ENCODE data around the gene CAMP. TPM values are rescaled to one million over a fixed set of nuclear protein-coding genes. Genes with fewer than 3 reads are reported as not detected.

CAMP gene
- total and polyA plus RNA-seq, 2 experiments from 2014 or later = not detected

DNA sequence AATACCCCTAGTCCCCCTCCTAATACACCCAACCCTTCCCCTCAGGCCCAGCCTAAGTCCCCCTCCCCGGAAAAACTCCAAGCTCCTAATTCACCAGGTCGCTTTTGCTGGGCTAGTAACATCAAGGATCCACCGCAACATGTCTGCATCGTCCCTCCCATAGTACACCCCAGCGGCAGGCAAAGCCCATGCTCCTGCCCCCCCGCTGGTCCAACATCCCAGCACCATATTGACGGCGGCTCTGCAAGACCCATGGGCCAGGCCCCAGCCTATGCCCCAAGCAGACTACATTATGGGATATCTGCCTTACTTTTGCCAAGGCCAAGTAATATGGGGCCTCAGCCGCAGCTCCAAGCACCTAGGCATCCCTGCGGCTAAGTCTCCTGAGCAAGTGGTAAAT is 51.2 kb downstream of the CAMP start:
- Histone ChIP-seq H3K4me2 (no peak overlapping the region), H3K36me3 (replicated peaks; ENCODE audit: insufficient read depth, low read depth) (no peaks in the 10 kb centered on the region), H3K9me2 (replicated peaks; ENCODE audit: insufficient read depth) (no peaks in the 10 kb centered on the region), H2AFZ (no peak overlapping the region), H3K79me2 (no peaks in the 10 kb centered on the region), H3K4me3 (no peak overlapping the region), H3K9me3 (ENCODE audit: low read depth) (no peaks in the 10 kb centered on the region), H3K27ac (no peak overlapping the region), H4K20me1 (ENCODE audit: insufficient read depth, poor library complexity, severe bottlenecking) (no peaks in the 10 kb centered on the region), H3K4me1 (ENCODE audit: insufficient read depth) (no peaks in the 10 kb centered on the region), H3K27me3 (no peaks in the 10 kb centered on the region)
- no peak for DNase-seq (ENCODE audit: low spot score)
- TF ChIP-seq EZH2phosphoT487 (IDR thresholded peaks at IDR 0.05; ENCODE audit: low read depth, severe bottlenecking, unreplicated experiment) (no peak), CTCF (IDR thresholded peaks at IDR 0.05; ENCODE audit: poor library complexity) (no peak), EZH2 (IDR thresholded peaks at IDR 0.05; ENCODE audit: borderline replicate concordance) (no peak)
- WGBS (ENCODE audit: low lambda C conversion rate, missing lambda C conversion rate) = 96% methylated on average over 10 of the region's 10 CpGs

MicroRNAs within 50 kb of the gene (microRNA counts, 767-probe panel; counts per million panel counts)
- 5,620 counts per million, percentile 22 among the panel's probes with 10 or more counts for microRNA hsa-miR-4443

Small RNA genes within 50 kb of the gene (microRNA-seq; reads per million reads assigned to microRNA genes)
- gene MIR4443 = 4.0 reads per million

Small RNA genes within 50 kb of the gene (small RNA-seq; reads per million reads assigned to genes)
- gene MIR4443 (0.09 reads per million), gene NDUFB1P1 (not detected), gene RNU7-128P (not detected)

Other genes starting within 250 kb of the CAMP start
- 64.7 and 85.5 TPM in 2 replicates for gene MAP4, start 207.1 kb upstream of the CAMP start, total RNA-seq
- 91.1 and 91.3 TPM in 2 replicates for gene MAP4, start 207.1 kb upstream of the CAMP start, polyA plus RNA-seq
- gene CDC25A, start 35.1 kb upstream of the CAMP start, total RNA-seq = 5.3 and 7.9 TPM in 2 replicates
- 3.7 and 5.5 TPM in 2 replicates for gene CDC25A, start 35.1 kb upstream of the CAMP start, polyA plus RNA-seq
- 3.5 and 6.3 TPM in 2 replicates for gene ZNF589, start 17.6 kb downstream of the CAMP start, total RNA-seq
- gene ZNF589, start 17.6 kb downstream of the CAMP start, polyA plus RNA-seq = 3.9 and 4.2 TPM in 2 replicates
- gene NME6, start 77.9 kb downstream of the CAMP start, total RNA-seq = 31.5 and 47.3 TPM in 2 replicates
- 38.7 and 42.0 TPM in 2 replicates for gene NME6, start 77.9 kb downstream of the CAMP start, polyA plus RNA-seq
- gene SPINK8, start 110.2 kb downstream of the CAMP start, total RNA-seq = not detected in 2 replicates
- not detected in 2 replicates for gene SPINK8, start 110.2 kb downstream of the CAMP start, polyA plus RNA-seq
- not detected in 2 replicates for gene FBXW12, start 148.7 kb downstream of the CAMP start, total RNA-seq
- gene FBXW12, start 148.7 kb downstream of the CAMP start, polyA plus RNA-seq = 0.18 TPM in 1 of 2 replicates, not detected in the other
- gene PLXNB1, start 206.6 kb downstream of the CAMP start, total RNA-seq = 73.2 and 74.5 TPM in 2 replicates
- 71.3 and 79.0 TPM in 2 replicates for gene PLXNB1, start 206.6 kb downstream of the CAMP start, polyA plus RNA-seq
- gene CCDC51, start 216.6 kb downstream of the CAMP start, total RNA-seq = 28.1 and 30.4 TPM in 2 replicates
- 30.8 and 32.0 TPM in 2 replicates for gene CCDC51, start 216.6 kb downstream of the CAMP start, polyA plus RNA-seq
- 345 and 381 TPM in 2 replicates for gene TMA7, start 216.8 kb downstream of the CAMP start, total RNA-seq
- gene TMA7, start 216.8 kb downstream of the CAMP start, polyA plus RNA-seq = 503 and 581 TPM in 2 replicates
- 4.5 and 4.9 TPM in 2 replicates for gene ATRIP, start 223.2 kb downstream of the CAMP start, total RNA-seq
- gene ATRIP, start 223.2 kb downstream of the CAMP start, polyA plus RNA-seq = 4.3 and 6.7 TPM in 2 replicates